GM06990 (cell line): Measurements from ENCODE around the gene STK11.
A peak's percentile ranks its signal among the peaks of the same experiment; 100 is the strongest.

Experiments
- DNase-seq: peaks from one replicate; pipeline ENCODE4 v3.0.0-alpha.2; 2011; ENCODE audit not compliant: insufficient read length; ENCODE audit errors: extremely low read depth
- H3K27me3 ChIP-seq: replicated peaks from 2 replicates; pipeline ENCODE4 v1.6.0; 2011; ENCODE audit warnings: low read length; ENCODE audit not compliant: control insufficient read depth, insufficient read depth
- H3K36me3 ChIP-seq: 2 replicates; pipeline ENCODE4 v1.5.1; 2011; ENCODE audit warnings: low read length; ENCODE audit not compliant: control insufficient read depth, insufficient read depth
- H3K4me3 ChIP-seq: replicated peaks from 2 replicates; pipeline ENCODE4 v1.5.1; 2011; ENCODE audit warnings: low read depth, mild to moderate bottlenecking, control low read depth, low read length
- TF ChIP-seq, protein P1 (sequence below): IDR thresholded peaks from 2 replicates; pipeline ENCODE4 v1.5.1; 2011; ENCODE audit warnings: low read length, control low read depth, mild to moderate bottlenecking, inconsistent platforms; ENCODE audit not compliant: insufficient read depth, poor library complexity, severe bottlenecking

STK11 gene

DNA sequence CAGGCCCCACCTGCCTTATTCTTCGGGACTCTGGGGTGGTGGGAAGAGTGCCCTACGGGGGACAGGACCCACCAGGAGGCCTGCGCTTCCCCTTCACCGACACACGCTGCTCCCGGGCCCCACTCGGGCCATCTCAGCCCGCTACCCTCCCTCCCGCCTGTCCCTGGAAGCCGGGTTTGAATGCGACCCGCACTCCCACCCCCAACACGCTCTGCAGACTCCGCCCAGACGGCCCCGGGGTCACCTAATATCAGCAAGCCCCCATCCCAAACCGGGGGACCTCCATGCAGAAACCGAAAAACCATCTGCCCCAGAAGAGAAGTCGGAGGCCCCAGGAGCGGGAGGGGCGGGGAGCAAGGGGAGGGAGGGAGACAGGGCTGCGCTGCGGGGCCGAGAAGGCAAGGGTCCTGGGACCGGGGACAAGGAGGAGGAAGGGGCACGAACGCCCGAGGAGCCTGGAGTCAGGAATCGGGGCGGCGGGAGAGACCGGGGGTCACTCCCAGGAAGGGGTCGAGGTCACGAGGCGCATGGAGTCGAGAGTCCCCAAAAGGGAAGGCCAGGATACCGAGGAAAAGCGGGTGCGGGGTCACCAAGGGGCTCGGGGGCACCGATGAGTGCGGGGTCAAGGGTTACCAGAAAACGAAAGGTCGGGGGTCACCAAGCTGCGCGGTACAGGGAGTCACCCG is 32.3 kb upstream of the STK11 start:
- no peaks in the 10 kb centered on the region for H3K27me3 ChIP-seq
- no peak for DNase-seq
- H3K4me3 ChIP-seq = peak overlapping the region; percentile 93
- TF ChIP-seq, protein P1, sequence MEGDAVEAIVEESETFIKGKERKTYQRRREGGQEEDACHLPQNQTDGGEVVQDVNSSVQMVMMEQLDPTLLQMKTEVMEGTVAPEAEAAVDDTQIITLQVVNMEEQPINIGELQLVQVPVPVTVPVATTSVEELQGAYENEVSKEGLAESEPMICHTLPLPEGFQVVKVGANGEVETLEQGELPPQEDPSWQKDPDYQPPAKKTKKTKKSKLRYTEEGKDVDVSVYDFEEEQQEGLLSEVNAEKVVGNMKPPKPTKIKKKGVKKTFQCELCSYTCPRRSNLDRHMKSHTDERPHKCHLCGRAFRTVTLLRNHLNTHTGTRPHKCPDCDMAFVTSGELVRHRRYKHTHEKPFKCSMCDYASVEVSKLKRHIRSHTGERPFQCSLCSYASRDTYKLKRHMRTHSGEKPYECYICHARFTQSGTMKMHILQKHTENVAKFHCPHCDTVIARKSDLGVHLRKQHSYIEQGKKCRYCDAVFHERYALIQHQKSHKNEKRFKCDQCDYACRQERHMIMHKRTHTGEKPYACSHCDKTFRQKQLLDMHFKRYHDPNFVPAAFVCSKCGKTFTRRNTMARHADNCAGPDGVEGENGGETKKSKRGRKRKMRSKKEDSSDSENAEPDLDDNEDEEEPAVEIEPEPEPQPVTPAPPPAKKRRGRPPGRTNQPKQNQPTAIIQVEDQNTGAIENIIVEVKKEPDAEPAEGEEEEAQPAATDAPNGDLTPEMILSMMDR = no peak
- peaks cover 4% of the 10 kb centered on the region for H3K36me3 ChIP-seq

DNA sequence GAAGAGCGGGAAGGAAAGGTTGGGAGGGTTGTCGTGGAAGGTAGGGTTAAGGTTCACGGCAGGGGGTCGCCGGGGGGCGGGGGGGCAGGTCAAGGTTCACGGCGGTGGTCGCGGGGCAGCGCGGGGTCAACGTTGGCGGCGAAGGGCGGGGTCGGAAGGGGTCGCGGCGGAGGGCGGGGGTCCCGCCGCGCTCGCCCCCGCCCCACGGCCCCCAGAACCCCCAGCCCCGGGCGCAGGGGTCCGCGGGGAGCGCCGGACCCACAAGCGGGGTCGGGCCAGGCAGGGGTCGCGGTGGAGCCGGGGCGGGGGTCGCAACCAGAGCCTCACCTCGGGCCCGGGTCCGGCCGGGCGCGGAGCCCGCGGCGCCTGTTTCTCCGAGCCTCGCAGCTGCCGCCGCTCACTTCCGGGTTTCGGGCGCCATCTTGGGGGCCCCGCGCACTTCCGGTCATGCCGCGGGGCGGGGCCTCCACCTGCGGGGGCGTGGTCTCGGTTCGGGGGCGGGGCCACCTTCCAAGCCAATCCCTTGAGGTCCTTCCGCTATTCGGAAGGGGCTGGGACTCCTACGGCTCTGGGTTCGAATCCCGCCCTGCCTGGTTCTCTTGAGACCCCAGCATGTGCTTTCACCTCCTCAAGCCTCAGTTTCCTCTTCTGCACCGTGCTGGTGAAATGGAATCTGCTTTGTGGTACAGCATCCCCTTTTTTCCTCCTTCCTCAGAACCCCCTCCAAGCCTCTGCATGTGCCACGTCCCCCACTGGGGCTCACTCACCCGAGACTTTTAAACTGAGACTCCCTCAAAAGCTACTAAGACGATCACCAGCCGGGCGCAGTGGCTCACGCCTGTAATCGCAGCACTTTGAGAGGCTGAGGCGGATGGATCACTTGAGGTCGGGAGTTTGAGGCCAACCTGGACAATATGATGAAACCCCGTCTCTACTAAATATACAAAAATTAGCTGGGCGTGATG is 31.5 kb upstream of the STK11 start, which contains the start of gene SBNO2:
Gene SBNO2 (minus strand): TSS at position 424 of the 965 bp plus-strand sequence. CDS start 19,992 bp downstream, outside the sequence.
- Histone ChIP-seq H3K27me3 (no peaks in the 10 kb centered on the region), H3K4me3 (peak within 1 kb of the TSS; percentile 93), H3K36me3 (peaks cover 1% of the 10 kb centered on the region)
- DNase-seq = peak; percentile 91
- TF ChIP-seq, protein P1 = no peak

DNA sequence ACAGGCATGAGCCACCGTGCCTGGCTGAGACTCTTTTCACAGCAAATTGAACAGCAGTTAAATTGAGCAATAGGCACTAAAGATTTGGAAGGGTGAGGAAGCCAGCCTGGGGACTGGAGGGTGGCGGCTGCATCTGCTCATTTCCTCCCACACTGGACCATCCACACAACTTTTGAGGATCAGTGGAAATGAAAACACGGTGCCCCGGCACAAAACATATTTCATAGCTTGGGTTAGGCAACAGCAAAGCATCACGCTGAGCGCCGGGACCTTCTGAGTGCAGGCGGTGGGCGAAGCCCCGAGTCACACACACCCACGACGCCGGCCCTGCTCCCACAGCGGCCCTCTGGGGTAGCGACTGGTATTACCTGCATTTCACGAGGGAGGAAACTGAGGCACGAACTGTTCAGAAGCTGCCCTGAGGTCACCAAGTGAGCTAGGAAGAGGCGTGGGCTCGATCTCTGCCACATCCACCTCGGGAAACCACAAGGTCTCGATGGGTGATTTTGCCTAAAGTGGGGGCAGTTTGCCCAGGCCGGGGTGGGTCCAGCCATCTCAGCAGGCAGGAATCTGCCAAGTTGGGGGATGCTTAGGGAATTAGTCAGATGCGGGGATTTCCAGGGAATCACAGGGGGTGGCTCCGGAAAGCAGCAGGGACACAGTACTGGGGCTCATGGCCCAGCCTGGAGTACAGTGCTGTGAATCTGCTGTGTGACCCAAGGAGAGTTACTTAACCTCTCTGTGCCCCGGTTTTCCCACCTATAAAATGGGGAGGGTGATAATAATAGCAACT is 28.1 kb upstream of the STK11 start:
- TF ChIP-seq, protein P1 = no peak
- Histone ChIP-seq H3K36me3 (no peaks in the 10 kb centered on the region), H3K27me3 (no peaks in the 10 kb centered on the region), H3K4me3 (no peak overlapping the region)
- no peak for DNase-seq

- DNase-seq = no peak
- Histone ChIP-seq H3K27me3 (no peaks in the 10 kb centered on the region), H3K36me3 (no peaks in the 10 kb centered on the region), H3K4me3 (no peak overlapping the region)
- TF ChIP-seq, protein P1 = no peak
These were observed 24.0 kb upstream of the STK11 start for GRCh38 chr19:1181606-1182005.

DNA sequence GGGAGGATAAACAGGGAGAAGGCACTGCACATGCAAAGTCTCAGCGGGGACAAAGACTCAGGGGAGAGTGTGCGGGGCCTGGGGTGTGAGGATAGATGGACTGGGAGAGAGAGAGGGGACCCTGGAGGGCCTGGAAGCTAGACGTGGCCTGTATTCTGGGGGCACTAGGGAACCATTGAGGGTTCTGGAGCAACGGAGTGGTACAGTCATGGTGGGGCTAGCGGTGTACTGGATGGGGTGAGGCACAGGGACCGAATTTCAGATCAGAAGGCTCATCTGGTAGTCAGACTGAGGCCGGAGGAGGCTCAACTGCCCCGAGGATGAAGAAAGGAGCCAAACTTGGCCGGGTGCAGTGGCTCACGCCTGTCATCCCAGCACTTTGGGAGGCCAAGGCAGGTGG is 23.5 kb upstream of the STK11 start:
- no peak for DNase-seq
- TF ChIP-seq, protein P1 = no peak
- H3K36me3 ChIP-seq = no peaks in the 10 kb centered on the region
- H3K27me3 ChIP-seq = no peaks in the 10 kb centered on the region
- H3K4me3 ChIP-seq = no peak overlapping the region
